CD4-positive, alpha-beta T cell treated with Interferon gamma for 1 hour (primary cell): Measurements from ENCODE around the gene CLEC4E.
"Not testable (repeated sequence)": the region's sequence is repeated elsewhere in the genome, so short reads cannot be mapped to it uniquely, and the experiment has no call there.

Experiments used
- DNase-seq: peaks from one replicate; pipeline ENCODE4 v3.0.0-alpha.2; 2020

The CLEC4E gene

GRCh38 chr12:8532045-8532444 is 8.7 kb downstream of the CLEC4E start:
- no peak for DNase-seq

DNA sequence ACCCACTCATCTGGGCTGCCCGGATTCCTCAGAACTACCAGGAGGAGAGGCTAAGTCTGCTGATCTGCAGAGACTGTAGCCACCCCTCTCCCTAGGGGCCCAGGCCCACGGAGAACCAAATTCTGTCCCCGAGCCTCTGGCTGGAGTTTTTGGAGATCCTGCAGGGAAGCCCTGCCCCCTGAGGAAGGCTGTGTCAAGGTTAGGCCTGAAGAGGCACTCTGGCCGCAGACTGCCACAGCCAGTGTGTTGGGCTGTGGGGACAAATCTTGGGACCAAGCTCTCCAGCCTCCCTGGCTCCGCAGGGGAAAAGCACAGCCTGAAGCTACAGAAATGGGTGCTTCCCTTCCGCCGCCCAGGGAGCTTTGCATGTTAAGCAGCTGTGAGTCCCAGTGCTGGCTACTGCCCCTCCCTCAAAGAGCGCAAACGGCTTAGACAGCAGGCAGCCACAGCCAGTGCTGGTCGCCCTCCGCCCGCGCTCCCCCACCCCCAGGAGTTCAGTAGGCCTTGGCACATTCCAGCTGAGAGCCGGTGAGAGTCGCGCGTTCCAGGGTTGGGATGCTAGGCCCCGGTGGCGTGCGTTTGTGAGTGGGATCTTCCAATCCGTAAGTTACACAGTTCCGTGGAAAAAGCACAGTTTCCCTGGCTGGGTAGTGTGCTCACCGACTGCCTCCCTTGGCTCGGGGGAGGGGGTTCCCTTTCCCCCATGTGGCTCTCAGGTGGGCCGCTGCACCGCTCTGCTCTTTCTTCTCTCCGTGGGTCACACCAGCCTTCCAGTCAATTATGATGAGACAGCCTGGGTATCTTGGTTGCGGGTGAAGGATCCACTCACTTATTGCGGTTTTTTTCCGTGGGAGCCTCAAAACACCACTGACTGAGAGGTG is 13.2 kb downstream of the CLEC4E start:
- DNase-seq = no peak

- no peak for DNase-seq
Measured at GRCh38 chr12:8519171-8519570, 21.5 kb downstream of the CLEC4E start.

GRCh38 chr12:8517971-8518370 is 22.7 kb downstream of the CLEC4E start:
- DNase-seq = no peak

DNA sequence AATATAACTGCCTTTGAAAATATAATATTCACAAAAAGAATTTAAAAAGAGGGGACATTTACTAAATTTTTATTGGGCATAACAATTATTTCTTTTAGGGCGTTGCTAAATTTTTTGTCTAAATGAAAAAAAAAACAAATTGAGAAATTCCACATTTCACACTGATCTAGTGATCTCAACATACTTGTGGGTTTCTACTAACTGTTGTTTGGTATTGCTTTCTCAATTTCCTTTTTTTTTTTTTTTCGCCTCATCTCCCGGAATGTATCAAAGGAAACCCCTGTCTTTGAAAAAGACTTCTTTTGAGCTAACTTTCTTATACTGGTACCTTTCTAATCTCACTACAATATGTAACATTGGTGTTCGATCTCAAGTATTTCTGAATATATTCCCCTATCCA is 27.4 kb downstream of the CLEC4E start, which contains the start of gene CLEC4D:
Gene CLEC4D (plus strand): TSS at position 248 of the 400 bp plus-strand sequence. CDS start 230 bp downstream, outside the sequence.
- DNase-seq = no peak

DNA sequence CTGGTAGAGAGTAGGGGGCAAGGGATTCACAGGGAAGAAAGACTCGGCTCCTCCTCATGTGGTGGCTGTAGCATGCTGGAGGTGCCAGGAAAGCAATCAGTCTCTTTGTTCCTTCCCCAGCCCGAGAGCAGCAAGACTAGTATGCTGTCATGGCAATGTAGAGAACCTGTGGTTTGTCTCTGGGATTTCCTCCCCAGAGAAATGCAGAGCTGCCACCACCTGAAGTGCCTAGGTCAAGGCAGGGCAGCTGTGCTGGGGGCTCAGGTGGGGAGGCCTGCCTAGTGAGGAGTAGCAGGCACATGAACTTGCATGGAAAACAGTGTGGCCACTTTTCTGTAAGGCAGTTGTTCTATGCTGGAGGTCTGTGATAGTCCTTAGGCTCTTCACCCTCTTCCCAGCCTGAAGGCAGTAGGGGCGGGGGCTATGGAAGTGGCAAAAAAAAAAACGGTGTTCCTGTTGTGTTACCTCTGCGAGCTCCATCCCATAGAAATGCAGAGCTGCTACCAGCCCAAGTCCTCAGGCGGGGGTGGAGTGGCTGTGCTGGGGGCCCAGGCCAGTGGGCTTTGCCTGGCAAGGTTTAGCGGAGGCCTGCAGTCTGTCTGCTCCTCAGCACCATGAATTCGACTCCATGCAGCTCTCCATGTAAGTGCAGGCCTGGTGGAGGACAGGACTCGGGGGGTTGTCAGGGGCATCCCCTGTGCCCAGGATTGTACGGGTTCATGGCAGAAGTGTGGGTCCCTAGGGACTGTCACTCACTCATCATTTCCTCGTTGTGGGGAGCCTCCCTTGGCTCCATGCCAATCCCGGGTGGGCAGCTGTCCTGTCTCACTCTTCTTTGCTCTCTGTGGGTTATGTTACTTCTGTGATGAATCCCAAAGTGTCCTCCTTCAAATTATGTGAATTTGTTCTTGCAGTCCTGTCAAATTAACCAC is 31.5 kb downstream of the CLEC4E start:
- no peak for DNase-seq

- DNase-seq = no peak
Measured at GRCh38 chr12:8508223-8508622, 32.5 kb downstream of the CLEC4E start.

DNA sequence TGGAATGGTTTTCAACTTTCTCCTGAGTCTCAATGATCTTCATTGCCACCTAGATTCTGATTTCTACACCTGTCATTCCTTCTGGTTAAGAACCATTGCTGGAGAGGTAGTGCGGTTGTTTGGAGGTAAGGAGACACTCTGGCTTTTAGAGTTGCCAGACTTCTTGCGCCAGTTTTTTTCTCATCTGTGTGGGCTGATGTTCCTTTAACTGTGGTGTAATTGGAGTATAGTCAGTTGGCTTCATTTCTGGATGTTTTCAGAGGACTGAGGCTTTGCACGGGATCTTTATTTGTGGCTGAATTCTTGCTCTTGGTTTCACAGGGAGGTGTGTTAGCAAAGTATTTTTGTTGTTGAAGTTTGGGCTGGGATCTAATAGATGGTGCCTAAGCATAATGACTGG is 33.1 kb downstream of the CLEC4E start:
- no peak for DNase-seq

- no peak for DNase-seq
Measured at GRCh38 chr12:8504351-8504750, 36.4 kb downstream of the CLEC4E start.

DNA sequence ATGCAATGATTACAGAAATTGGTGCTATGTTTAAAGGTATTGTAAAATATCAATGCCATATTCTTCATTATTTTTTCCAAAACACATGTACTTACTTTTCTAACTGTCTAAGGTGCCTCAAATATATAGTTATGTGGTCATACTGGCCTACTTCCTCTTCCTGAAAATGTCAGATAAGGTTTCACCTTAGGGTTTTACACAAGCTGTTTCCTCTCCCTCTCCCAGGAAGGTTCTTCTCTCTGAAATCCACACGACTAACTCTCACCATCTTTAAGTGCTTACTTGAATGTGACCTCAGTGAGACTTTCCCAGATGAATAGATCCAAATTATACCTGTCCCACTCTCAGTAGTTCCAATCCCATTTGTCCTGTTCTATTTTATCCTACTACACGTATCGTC is 39.0 kb downstream of the CLEC4E start:
- no peak for DNase-seq

- no peak for DNase-seq
Measured at GRCh38 chr12:8499616-8500015, 41.1 kb downstream of the CLEC4E start.

DNA sequence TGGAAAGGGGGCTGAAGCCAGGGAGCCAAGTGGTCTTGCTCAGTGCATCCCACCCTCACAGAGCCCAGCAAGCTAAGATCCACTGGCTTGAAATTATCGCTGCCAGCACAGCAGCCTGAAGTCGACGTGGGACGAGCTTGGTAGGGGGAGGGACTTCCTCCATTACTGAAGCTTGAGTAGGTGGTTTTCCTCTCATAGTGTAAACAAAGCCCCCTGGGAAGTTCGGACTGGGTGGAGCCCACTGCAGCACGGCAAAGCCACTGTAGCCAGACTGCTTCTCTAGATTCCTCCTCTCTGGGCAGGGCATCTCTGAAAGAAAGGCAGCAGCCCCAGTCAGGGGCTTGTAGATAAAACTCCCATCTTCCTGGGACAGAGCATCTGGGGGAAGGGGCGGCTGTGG is 44.6 kb downstream of the CLEC4E start:
- DNase-seq = not testable (repeated sequence)

- DNase-seq = not testable (repeated sequence)
Measured at GRCh38 chr12:8495671-8496070, 45.0 kb downstream of the CLEC4E start.

- peak; percentile 50 for DNase-seq
Measured at GRCh38 chr12:8493084-8493483, 47.6 kb downstream of the CLEC4E start.

DNA sequence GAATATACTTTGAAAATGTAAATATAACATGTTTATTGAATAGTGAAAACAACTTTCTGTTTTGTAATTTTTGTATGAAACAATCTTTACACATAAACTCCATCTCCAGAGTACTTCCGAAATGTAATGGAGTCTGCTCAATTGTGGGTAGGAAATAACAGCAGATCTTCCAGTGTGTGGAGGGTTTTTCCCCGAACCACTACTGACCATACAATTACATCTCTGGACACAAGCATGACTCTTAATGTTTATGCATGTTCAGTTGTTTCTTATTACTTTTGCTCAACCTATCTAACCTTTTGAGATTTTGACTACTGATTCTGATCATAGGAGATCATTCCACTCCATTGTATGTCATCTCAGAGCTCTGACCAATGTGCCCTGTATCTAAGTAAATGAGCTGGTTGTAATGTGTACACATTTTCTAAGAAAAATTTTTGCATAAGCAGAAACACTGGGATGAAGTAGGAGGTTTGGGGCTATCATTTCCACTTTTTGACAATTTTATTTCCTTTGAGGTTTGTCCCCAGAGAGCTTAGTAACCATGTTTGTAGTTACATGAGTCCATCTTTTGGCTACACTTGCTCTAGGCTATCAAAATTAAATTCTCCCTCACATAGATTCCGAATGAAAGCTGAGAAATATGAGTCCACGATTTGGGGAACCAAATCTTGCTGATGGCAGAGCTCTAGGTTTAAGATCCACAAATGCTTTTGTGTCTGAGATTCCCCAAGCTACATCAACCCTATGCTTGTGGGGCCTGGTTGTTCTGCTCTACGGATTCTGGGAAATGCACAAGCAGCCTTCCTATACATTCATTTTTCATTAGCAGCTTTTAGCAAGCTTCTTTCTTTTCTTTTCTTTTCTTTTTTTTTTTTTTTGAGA is 48.8 kb downstream of the CLEC4E start:
- no peak for DNase-seq
